ENCODE results near the gene TBCD. TPM values are rescaled to one million over a fixed set of nuclear protein-coding genes. Genes with fewer than 3 reads are reported as not detected.

Gene TBCD
- polyA plus RNA-seq, 4 donors: 63.9 to 73.8 (median 69.0) TPM

GRCh38 chr17:82880620-82881323 is 128.9 kb downstream of the TBCD start:
- DNase-seq (ENCODE audit: low read depth in 4 of 4, low spot score in 3 of 4): no peak

- DNase-seq (ENCODE audit: low read depth in 4 of 4, low spot score in 3 of 4): no peak
Measured at GRCh38 chr17:82881324-82881823, 129.5 kb downstream of the TBCD start.

- no peak for DNase-seq (ENCODE audit: low read depth in 4 of 4, low spot score in 3 of 4)
Measured at GRCh38 chr17:82881900-82882714, 130.2 kb downstream of the TBCD start.

GRCh38 chr17:82882715-82883418 is 131.0 kb downstream of the TBCD start:
- DNase-seq (ENCODE audit: low read depth in 4 of 4, low spot score in 3 of 4): no peak

- no peak for DNase-seq (ENCODE audit: low read depth in 4 of 4, low spot score in 3 of 4)
Measured at GRCh38 chr17:82883419-82884031, 131.7 kb downstream of the TBCD start.

- DNase-seq (ENCODE audit: low read depth in 4 of 4, low spot score in 3 of 4): no peak
Measured at GRCh38 chr17:82884341-82884969, 132.6 kb downstream of the TBCD start.

GRCh38 chr17:82884970-82885353 is 133.1 kb downstream of the TBCD start:
- DNase-seq (ENCODE audit: low read depth in 4 of 4, low spot score in 3 of 4): no peak

- DNase-seq (ENCODE audit: low read depth in 4 of 4, low spot score in 3 of 4): no peak
Measured at GRCh38 chr17:82887255-82888164, 135.6 kb downstream of the TBCD start.

GRCh38 chr17:82888583-82889495 is 137.0 kb downstream of the TBCD start:
- DNase-seq (ENCODE audit: low read depth in 4 of 4, low spot score in 3 of 4): no peak

- DNase-seq (ENCODE audit: low read depth in 4 of 4, low spot score in 3 of 4): no peak
Measured at GRCh38 chr17:82889496-82890338, 137.9 kb downstream of the TBCD start.

- DNase-seq (ENCODE audit: low read depth in 4 of 4, low spot score in 3 of 4): no peak
Measured at GRCh38 chr17:82890339-82890730, 138.5 kb downstream of the TBCD start.

GRCh38 chr17:82890926-82891678 is 139.2 kb downstream of the TBCD start:
- no peak for DNase-seq (ENCODE audit: low read depth in 4 of 4, low spot score in 3 of 4)

GRCh38 chr17:82891911-82892310 is 140.0 kb downstream of the TBCD start:
- no peak for DNase-seq (ENCODE audit: low read depth in 4 of 4, low spot score in 3 of 4)

- DNase-seq (ENCODE audit: low read depth in 4 of 4, low spot score in 3 of 4): no peak
Measured at GRCh38 chr17:82892899-82893565, 141.2 kb downstream of the TBCD start.

GRCh38 chr17:82893779-82894178 is 141.9 kb downstream of the TBCD start:
- DNase-seq (ENCODE audit: low read depth in 4 of 4, low spot score in 3 of 4): no peak

- no peak for DNase-seq (ENCODE audit: low read depth in 4 of 4, low spot score in 3 of 4)
Measured at GRCh38 chr17:82894389-82894788, 142.5 kb downstream of the TBCD start.

All from right renal pelvis (tissue), 4 donors.